GM18511 (cell line): ENCODE measurements around the gene PCDH9.
"Not testable (repeated sequence)": the region's sequence is repeated elsewhere in the genome, so short reads cannot be mapped to it uniquely, and the experiment has no call there.

Source experiments
- ATAC-seq: cut with Tn5 transposase; IDR thresholded peaks from one replicate; pipeline ENCODE4 v1.9.1; 2021; ENCODE audit warnings: mild to moderate bottlenecking, moderate library complexity; ENCODE audit not compliant: unreplicated experiment

The PCDH9 gene

GRCh38 chr13:66338542-66338941, 891.6 kb downstream of the PCDH9 start:
- no peak for ATAC-seq

DNA sequence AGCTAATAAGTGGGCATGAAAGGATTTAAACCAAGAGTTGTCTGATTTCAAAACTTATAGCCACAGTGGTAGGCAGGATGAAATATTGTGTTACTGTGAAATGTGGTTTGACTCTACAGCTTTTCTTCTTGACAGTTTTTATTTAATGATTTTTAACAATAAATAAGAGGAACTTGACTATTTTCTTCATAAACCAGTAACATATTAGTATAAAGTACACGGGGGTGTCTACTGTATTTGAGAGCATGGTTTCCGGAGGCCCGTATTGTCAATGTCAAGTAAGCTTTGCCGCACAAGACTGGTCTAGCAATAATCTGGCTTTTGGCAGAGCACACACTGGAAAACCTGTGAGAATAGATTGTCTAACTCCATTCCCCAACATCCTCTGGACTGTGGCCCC, 894.5 kb downstream of the PCDH9 start:
- no peak for ATAC-seq

- ATAC-seq, result peak; percentile 65
These were observed 900.1 kb downstream of the PCDH9 start for GRCh38 chr13:66329988-66330451.

DNA sequence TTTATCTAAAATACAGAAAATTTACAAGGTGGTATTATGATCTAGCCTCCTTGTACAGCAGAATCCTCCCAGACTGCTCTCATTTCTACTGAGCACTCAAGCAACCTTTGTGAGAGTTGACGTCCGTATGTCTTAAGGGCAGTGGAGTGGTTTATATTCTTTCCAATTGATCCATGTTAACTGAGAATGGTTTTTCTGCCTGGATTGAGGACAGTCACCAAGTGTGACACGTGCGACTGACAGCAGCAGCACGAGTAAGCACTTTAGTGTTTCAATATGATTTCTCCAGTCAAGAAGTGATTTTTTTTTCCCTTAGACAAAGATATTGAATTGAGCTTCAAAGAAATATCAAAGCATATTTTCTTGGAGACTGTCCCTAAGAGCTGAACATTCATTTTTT, 901.7 kb downstream of the PCDH9 start:
- ATAC-seq, result no peak

DNA sequence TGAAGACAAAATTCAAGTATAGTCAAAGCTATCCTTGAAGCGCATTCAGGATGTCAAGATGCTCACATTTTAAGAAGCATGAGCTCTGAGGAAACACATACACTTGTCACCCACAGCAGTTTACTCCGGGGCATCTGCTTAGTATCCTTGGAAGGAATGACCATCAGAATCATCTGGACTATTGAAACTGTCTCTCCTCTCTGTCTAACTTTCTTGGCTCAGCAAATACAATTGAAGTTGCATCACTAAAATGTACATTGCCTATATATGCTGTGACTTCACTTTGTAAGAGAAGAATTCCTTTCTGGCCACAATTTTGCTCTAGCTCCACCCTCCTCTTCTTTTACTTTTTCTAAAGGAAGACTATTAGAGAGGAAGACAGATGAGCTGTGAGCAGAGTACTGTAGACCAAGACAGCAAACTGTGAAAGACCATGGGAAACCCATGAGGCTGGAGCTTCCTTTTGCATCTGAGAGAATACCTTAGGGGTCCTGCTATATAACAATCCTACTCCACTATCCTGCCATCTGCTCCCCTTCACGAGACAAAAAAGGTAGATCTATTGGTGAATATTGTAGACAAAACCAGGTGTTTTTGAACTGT, 906.3 kb downstream of the PCDH9 start:
- no peak for ATAC-seq

DNA sequence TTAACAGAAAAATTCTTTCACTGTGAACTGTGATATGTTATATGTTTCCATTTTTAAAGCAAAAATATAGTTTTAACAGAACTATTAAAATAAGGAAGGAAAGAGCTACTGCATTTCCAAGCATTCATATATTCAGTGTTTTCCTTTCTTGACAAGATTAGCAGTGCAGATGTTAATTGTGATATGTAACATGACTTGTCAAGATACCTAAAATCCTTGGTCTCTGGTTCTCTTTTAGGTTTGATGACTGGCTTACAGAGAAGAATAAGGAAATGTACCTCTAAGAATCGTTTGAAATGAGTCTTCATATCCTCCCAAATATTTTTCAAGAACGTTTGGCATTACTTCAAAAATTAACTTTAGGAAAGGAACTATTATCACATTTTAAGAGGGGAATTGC, 907.2 kb downstream of the PCDH9 start:
- ATAC-seq, result no peak

DNA sequence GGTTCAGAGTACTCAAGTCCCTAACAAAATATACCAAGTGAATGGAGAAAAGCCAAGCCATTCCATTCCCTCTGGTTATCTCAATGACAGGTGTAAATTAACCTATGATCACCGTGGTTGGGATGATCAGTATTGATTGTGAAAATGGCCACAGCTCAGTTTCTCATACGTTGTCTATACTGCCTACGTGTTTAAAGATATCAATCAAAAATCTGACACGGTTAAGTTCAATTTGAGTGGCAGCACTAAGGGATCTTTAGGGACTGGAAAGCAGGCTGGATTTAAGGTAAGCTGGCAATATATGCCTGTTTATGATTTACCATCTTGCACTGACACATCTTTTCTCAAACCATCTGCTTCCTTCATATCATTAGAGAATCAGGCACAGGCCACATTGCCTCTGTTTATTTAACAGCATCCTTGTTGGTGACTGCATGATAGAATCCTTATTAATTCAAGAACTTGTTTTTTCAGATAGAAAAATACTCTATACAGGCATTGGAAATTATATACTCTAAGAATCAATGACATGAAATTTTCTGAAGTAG, 907.9 kb downstream of the PCDH9 start:
- no peak for ATAC-seq

GRCh38 chr13:66314911-66315310, 915.2 kb downstream of the PCDH9 start:
- no peak for ATAC-seq

DNA sequence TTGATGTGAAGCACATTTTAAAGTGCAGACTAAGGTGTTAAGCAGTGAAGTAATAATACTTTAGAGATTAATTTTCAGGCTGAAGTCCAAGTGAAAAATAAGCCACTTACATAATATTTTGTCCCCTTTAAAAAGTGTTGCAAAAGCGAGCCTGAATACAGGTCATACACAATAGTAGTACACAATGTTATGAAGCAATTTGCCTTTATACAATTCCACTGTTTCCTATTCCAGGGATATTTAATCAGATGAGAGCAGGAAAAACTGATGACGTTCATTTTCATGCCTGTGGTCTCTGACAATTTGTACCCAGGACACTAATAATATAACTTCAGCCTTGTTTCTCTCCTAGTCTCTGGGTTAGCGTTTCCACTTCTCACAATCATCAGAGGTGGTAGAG, 916.7 kb downstream of the PCDH9 start:
- ATAC-seq, result no peak

- ATAC-seq, result no peak
These were observed 917.6 kb downstream of the PCDH9 start for GRCh38 chr13:66312312-66313087.

- ATAC-seq, result no peak
These were observed 924.0 kb downstream of the PCDH9 start for GRCh38 chr13:66305961-66306617.

- no peak for ATAC-seq
These were observed 928.7 kb downstream of the PCDH9 start for GRCh38 chr13:66301482-66301881.

GRCh38 chr13:66301006-66301405, 929.1 kb downstream of the PCDH9 start:
- ATAC-seq, result no peak

DNA sequence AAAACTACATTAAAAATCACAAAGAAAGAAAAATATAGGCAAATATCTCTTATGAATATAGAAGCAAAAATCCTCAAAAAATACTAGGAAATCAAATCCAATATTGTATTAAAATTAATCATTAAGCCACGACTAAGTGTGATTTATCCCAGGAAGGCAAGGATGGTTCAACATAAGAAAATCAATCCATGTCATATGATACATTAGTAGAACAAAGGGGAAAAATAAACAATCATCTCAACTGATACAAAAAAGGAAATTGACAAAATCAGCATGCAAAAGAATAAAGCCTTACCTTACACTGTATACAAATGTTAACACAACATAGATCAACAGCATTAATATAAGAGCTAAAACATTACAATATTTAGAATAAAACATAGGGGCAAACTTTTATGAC, 933.3 kb downstream of the PCDH9 start:
- no peak for ATAC-seq

- ATAC-seq, result no peak
These were observed 933.8 kb downstream of the PCDH9 start for GRCh38 chr13:66296328-66296727.

DNA sequence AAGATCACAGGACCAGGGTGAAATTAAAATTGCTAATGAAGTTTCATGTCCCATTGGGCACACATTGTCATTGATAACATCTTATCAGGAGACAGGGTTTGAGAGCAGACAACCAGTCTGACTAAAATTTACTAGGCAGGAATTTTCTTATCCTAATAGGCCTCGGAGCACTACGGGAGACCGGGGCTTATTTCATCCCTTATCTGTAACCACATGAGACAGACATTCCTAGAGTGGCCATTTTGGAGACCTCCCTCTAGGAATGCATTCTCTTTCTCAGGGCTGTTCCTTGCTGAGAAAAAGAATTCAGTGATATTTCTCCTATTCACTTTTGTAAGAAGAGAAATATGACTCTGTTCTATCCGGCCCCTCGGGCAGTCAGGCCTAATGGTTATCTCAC, 943.3 kb downstream of the PCDH9 start:
- ATAC-seq, result not testable (repeated sequence)

GRCh38 chr13:66275416-66275815, 954.7 kb downstream of the PCDH9 start:
- ATAC-seq, result no peak

GRCh38 chr13:66273011-66273410, 957.1 kb downstream of the PCDH9 start:
- no peak for ATAC-seq

DNA sequence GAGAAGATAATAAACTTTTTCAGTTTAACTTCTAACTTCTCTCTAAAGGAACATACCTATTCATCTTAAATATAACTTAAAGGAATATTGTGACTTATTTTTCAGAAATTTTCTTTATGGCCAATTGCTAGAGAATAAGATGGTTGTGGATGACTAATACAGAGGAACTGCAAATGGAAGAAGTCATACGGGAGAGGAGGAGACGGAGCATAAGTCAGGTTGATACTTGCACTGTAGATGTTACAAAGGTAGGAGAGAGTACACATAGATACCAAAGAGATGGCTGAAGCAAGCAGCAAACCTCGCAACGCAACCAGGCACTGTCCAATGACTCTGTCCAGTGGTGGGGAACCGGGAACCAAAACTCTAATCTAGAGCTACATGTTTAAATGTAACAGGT, 963.4 kb downstream of the PCDH9 start:
- no peak for ATAC-seq

- no peak for ATAC-seq
These were observed 963.8 kb downstream of the PCDH9 start for GRCh38 chr13:66266348-66266747.

- ATAC-seq, result no peak
These were observed 964.8 kb downstream of the PCDH9 start for GRCh38 chr13:66265371-66265770.

GRCh38 chr13:66264971-66265370, 965.2 kb downstream of the PCDH9 start:
- ATAC-seq, result no peak
